ENCODE results near the gene MAP3K9.
A peak's percentile ranks its signal among the peaks of the same experiment; 100 is the strongest.

The MAP3K9 gene

GRCh38 chr14:70735043-70735442 lies 74.3 kb downstream of the MAP3K9 start:
- H3K4me3 ChIP-seq, result no peak overlapping the region
- no peak overlapping the region for H3K27ac ChIP-seq

- Histone ChIP-seq H3K27ac (peak overlapping the region in 1 of 21 experiments; percentile 10), H3K4me3 (no peak overlapping the region)
These were observed 77.7 kb downstream of the MAP3K9 start for GRCh38 chr14:70731447-70732239.

- Histone ChIP-seq H3K4me3 (no peak overlapping the region), H3K27ac (no peak overlapping the region)
These were observed 78.9 kb downstream of the MAP3K9 start for GRCh38 chr14:70730393-70730792.

- no peak overlapping the region for H3K27ac ChIP-seq
- no peak overlapping the region for H3K4me3 ChIP-seq
These were observed 82.5 kb downstream of the MAP3K9 start for GRCh38 chr14:70726651-70727375.

- Histone ChIP-seq H3K27ac (peak overlapping the region in 4 of 21 experiments; percentile 5 to 31 (median 14)), H3K4me3 (no peak overlapping the region)
These were observed 84.4 kb downstream of the MAP3K9 start for GRCh38 chr14:70724944-70725343.

GRCh38 chr14:70724110-70724509 lies 85.2 kb downstream of the MAP3K9 start:
- H3K27ac ChIP-seq, result peak overlapping the region in 5 of 21 experiments; percentile 5 to 57 (median 31)

GRCh38 chr14:70723276-70723675 lies 86.0 kb downstream of the MAP3K9 start:
- no peak overlapping the region for H3K4me3 ChIP-seq
- H3K27ac ChIP-seq, result peak overlapping the region in 1 of 21 experiments; percentile 31

More at GRCh38 chr14:70724110-70724509, 85.2 kb downstream of the MAP3K9 start:
- no peak overlapping the region for H3K4me3 ChIP-seq

- Histone ChIP-seq H3K27ac (no peak overlapping the region), H3K4me3 (no peak overlapping the region)
These were observed 86.9 kb downstream of the MAP3K9 start for GRCh38 chr14:70722418-70722817.

- Histone ChIP-seq H3K27ac (no peak overlapping the region), H3K4me3 (no peak overlapping the region)
These were observed 87.8 kb downstream of the MAP3K9 start for GRCh38 chr14:70721542-70721941.

GRCh38 chr14:70718383-70719118 lies 90.8 kb downstream of the MAP3K9 start:
- Histone ChIP-seq H3K27ac (peak overlapping the region in 3 of 21 experiments; percentile 9 to 57 (median 12)), H3K4me3 (no peak overlapping the region)

- no peak overlapping the region for H3K4me3 ChIP-seq
- peak overlapping the region in 1 of 21 experiments; percentile 6 for H3K27ac ChIP-seq
These were observed 92.4 kb downstream of the MAP3K9 start for GRCh38 chr14:70716958-70717357.

GRCh38 chr14:70716483-70716882 lies 92.8 kb downstream of the MAP3K9 start:
- no peak overlapping the region for H3K27ac ChIP-seq
- no peak overlapping the region for H3K4me3 ChIP-seq

- Histone ChIP-seq H3K4me3 (no peak overlapping the region), H3K27ac (no peak overlapping the region)
These were observed 95.2 kb downstream of the MAP3K9 start for GRCh38 chr14:70714055-70714550.

GRCh38 chr14:70713511-70713916 lies 95.8 kb downstream of the MAP3K9 start:
- no peak overlapping the region for H3K4me3 ChIP-seq
- peak overlapping the region in 1 of 21 experiments; percentile 19 for H3K27ac ChIP-seq

GRCh38 chr14:70713096-70713495 lies 96.2 kb downstream of the MAP3K9 start:
- no peak overlapping the region for H3K27ac ChIP-seq

GRCh38 chr14:70711451-70711850 lies 97.9 kb downstream of the MAP3K9 start:
- Histone ChIP-seq H3K4me3 (no peak overlapping the region), H3K27ac (peak overlapping the region in 1 of 21 experiments; percentile 6)

More at GRCh38 chr14:70713096-70713495, 96.2 kb downstream of the MAP3K9 start:
- H3K4me3 ChIP-seq, result no peak overlapping the region

- H3K4me3 ChIP-seq, result no peak overlapping the region
- no peak overlapping the region for H3K27ac ChIP-seq
These were observed 99.5 kb downstream of the MAP3K9 start for GRCh38 chr14:70709726-70710382.

- Histone ChIP-seq H3K27ac (peak overlapping the region in 1 of 21 experiments; percentile 25), H3K4me3 (no peak overlapping the region)
These were observed 100.4 kb downstream of the MAP3K9 start for GRCh38 chr14:70708717-70709570.

All from skin epidermis (tissue), 12 donors.